ENCODE data around the gene TADA2B.

TADA2B gene

DNA sequence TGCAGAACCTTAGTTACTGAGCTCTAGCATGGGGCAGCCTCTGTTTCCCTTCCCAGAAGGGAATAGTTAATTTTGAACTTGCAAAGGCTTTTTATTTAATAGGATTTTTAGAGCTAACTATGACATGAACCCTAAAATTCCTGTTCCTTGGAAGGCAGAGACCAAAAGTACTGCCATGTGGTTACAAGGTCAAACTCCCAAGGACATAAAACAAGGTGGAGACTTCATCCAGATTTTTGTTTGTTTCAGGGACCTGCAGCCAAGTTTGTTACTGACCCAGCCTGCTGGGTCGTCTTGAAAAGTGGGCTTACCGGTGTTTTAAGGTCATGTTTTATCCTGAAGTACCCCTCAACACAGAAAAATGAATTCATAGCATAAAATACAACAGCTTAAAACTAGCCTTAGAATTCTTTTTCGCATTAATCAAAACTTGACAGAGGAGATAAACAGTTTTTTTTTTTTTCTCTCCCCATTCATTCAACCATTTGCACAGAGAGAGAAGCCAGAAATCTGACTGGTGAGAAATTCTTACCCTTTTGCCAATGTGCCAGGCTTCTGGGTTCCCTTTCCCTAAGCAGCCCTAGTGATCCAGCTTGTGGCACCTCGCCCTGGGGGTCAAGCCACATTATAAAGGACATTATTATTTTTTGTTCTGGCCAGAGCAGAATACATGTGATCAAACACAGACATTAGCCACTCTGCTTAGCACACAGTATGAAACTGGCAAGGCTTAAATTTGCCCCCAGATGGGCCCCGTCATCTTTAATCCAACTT lies 46.2 kb downstream of the TADA2B start:
- no peak overlapping the region for H3K4me3 ChIP-seq (ENCODE audit: low read depth, low read length)
- TF ChIP-seq CTCF (IDR thresholded peaks at IDR 0.05; ENCODE audit: borderline replicate concordance, insufficient read depth, low read depth, low read length), result no peak

DNA sequence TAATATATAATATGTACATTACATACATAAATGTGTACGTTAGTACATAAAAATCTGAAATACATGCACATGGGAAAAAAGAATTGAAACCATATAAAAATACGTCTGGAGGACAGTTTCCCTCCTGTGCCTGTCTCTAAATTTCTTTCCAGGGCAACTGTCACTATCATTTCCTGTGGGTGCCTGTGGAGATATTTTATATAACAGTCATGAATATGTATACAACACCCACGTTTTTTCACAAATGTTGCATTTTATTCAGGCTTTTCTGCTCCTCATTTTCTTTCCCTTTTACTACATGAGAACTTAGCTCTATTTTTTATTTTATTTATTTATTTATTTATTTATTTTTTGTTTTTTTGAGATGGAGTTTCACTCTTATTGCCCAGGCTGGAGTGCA lies 48.9 kb downstream of the TADA2B start:
- no peak for TF ChIP-seq CTCF (IDR thresholded peaks at IDR 0.05; ENCODE audit: borderline replicate concordance, insufficient read depth, low read depth, low read length)
- H3K4me3 ChIP-seq (ENCODE audit: low read depth, low read length), result no peak overlapping the region

GRCh38 chr4:7094916-7095315 lies 51.7 kb downstream of the TADA2B start:
- H3K4me3 ChIP-seq (ENCODE audit: low read depth, low read length), result no peak overlapping the region
- TF ChIP-seq CTCF (IDR thresholded peaks at IDR 0.05; ENCODE audit: borderline replicate concordance, insufficient read depth, low read depth, low read length), result no peak

DNA sequence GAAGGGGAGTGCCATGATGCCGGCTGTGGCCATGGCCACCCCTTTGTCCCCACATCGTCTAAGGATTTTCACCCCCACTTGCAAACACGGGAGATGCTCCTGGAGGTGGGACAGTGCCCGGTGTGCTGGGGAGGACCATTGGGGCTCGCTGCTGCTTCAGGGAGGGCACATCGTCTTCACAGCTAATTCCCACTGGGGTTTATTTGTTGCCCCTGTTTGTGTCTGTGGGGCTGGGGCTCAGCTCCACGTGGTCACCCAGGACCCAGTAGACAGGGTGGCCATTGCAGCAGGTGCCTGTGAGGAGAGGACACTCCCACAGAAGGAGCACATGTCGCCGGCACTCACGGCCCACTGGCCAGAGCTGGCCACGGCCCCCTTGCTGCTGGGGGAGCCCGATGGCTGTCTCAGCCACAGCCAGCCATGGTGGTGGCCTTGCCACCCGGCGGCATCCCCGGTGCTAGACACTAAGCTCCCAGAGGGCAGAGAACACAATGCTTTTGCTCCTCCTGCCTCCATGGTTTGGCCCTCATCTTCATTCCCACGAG lies 52.5 kb downstream of the TADA2B start:
- no peak for TF ChIP-seq CTCF (IDR thresholded peaks at IDR 0.05; ENCODE audit: borderline replicate concordance, insufficient read depth, low read depth, low read length)
- no peak overlapping the region for H3K4me3 ChIP-seq (ENCODE audit: low read depth, low read length)

DNA sequence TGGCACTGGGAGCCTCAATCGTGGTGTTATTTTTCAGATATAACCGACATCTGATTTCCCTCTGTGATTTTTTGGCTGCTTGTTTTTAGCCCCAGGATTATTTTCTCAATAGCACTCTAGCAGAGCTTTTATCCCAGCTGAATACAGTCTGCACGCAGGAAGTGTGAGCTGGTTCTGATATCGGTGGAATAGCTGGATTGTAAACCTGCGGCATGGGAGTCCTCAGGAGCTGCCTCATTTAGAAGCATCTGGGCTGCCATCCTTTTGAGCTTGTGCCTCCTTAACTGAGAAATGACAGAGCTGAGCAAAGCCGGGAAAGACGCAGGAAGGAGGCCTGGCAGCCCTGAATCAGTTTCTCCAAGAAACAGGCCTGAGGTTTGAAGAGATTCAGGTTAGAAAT lies 53.1 kb downstream of the TADA2B start:
- no peak for TF ChIP-seq CTCF (IDR thresholded peaks at IDR 0.05; ENCODE audit: borderline replicate concordance, insufficient read depth, low read depth, low read length)
- no peak overlapping the region for H3K4me3 ChIP-seq (ENCODE audit: low read depth, low read length)

- H3K4me3 ChIP-seq (ENCODE audit: low read depth, low read length), result peak overlapping the region; percentile 1
- peak; percentile 82 for TF ChIP-seq CTCF (IDR thresholded peaks at IDR 0.05; ENCODE audit: borderline replicate concordance, insufficient read depth, low read depth, low read length)
Observed at GRCh38 chr4:7101692-7102515, 58.7 kb downstream of the TADA2B start.

DNA sequence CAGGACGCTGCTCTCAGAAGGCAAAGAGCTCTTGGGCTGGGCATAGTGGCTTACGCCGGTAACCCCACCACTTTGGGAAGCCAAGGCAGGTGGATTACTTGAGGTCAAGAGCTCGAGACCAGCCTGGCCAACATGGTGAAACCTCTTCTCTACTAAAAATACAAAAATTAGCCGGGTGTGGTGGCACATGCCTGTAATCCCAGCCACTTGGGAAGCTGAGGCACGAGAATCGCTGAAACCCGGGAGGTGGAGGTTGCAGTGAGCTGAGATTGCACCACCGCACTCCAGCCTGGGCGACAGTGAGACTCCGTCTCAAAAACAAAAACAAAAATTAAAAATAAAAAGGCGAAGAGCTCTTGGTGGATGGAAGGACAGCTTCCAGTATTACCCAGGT lies 59.3 kb downstream of the TADA2B start:
- H3K4me3 ChIP-seq (ENCODE audit: low read depth, low read length), result peak overlapping the region; percentile 58
